Glomerular visceral epithelial cell (primary cell): ENCODE data around the gene ZNF75A.

Source experiments
- DNase-seq: peaks from one replicate; pipeline ENCODE4 v3.0.0-alpha.2; 2016; ENCODE audit errors: extremely low spot score

The ZNF75A gene

GRCh38 chr16:3289998-3290673, 15.2 kb upstream of the ZNF75A start:
- no peak for DNase-seq

- no peak for DNase-seq
Observed at GRCh38 chr16:3292604-3293003, 12.7 kb upstream of the ZNF75A start.

- DNase-seq: no peak
Observed at GRCh38 chr16:3295209-3295608, 10.1 kb upstream of the ZNF75A start.

- DNase-seq: no peak
Observed at GRCh38 chr16:3295783-3296182, 9.5 kb upstream of the ZNF75A start.

GRCh38 chr16:3304370-3304769, 927 bp upstream of the ZNF75A start:
- DNase-seq: no peak

- DNase-seq: no peak
Observed at GRCh38 chr16:3306078-3306477, 781 bp downstream of the ZNF75A start.

- no peak for DNase-seq
Observed at GRCh38 chr16:3311496-3311895, 6.2 kb downstream of the ZNF75A start.

GRCh38 chr16:3317315-3317999, 12.2 kb downstream of the ZNF75A start:
- DNase-seq: no peak

- no peak for DNase-seq
Observed at GRCh38 chr16:3321816-3322215, 16.5 kb downstream of the ZNF75A start.

- DNase-seq: no peak
Observed at GRCh38 chr16:3327514-3327913, 22.2 kb downstream of the ZNF75A start.

- no peak for DNase-seq
Observed at GRCh38 chr16:3328104-3328503, 22.8 kb downstream of the ZNF75A start.

GRCh38 chr16:3328643-3329042, 23.3 kb downstream of the ZNF75A start:
- no peak for DNase-seq

GRCh38 chr16:3346041-3346440, 40.7 kb downstream of the ZNF75A start:
- no peak for DNase-seq

- DNase-seq: no peak
Observed at GRCh38 chr16:3347586-3347985, 42.3 kb downstream of the ZNF75A start.

- no peak for DNase-seq
Observed at GRCh38 chr16:3348547-3349167, 43.4 kb downstream of the ZNF75A start.

GRCh38 chr16:3349175-3349574, 43.9 kb downstream of the ZNF75A start:
- DNase-seq: no peak

- no peak for DNase-seq
Observed at GRCh38 chr16:3355589-3355988, 50.3 kb downstream of the ZNF75A start, which contains the start of gene OR2C1. TSS of gene OR2C1 (plus strand) at chr16:3355889. CDS start at chr16:3355941, 52 bp downstream.

GRCh38 chr16:3356118-3356517, 50.8 kb downstream of the ZNF75A start:
- no peak for DNase-seq

- DNase-seq: peak; percentile 36
Observed at GRCh38 chr16:3358871-3359270, 53.6 kb downstream of the ZNF75A start.

GRCh38 chr16:3362931-3363330, 57.6 kb downstream of the ZNF75A start:
- no peak for DNase-seq

GRCh38 chr16:3363793-3364192, 58.5 kb downstream of the ZNF75A start:
- no peak for DNase-seq

- DNase-seq: peak; percentile 84
Observed at GRCh38 chr16:3364774-3365427, 59.6 kb downstream of the ZNF75A start.
